HUES48 (cell line): ENCODE results near the gene BCAS3.

Source experiments
- H3K27ac ChIP-seq: one replicate; pipeline ENCODE4 v1.7.0; 2013; ENCODE audit warnings: low read depth, low read length, inconsistent platforms
- H3K27me3 ChIP-seq: 2 replicates; pipeline ENCODE4 v1.6.1; 2013; ENCODE audit warnings: mild to moderate bottlenecking, low read length; ENCODE audit not compliant: control insufficient read depth, insufficient read depth
- H3K36me3 ChIP-seq: 2 replicates; pipeline ENCODE4 v1.6.1; 2013; ENCODE audit warnings: low read length; ENCODE audit not compliant: control insufficient read depth, insufficient read depth
- H3K4me1 ChIP-seq: 2 replicates; pipeline ENCODE4 v1.6.1; 2013; ENCODE audit warnings: mild to moderate bottlenecking, low read length; ENCODE audit not compliant: control insufficient read depth, insufficient read depth
- H3K4me3 ChIP-seq: 2 replicates; pipeline ENCODE4 v1.5.1; 2013; ENCODE audit warnings: mild to moderate bottlenecking, low read depth, low read length
- H3K9ac ChIP-seq: 2 replicates; pipeline ENCODE4 v1.6.1; 2013; ENCODE audit warnings: mild to moderate bottlenecking, low read depth, low read length, moderate library complexity
- H3K9me3 ChIP-seq: 2 replicates; pipeline ENCODE4 v1.6.1; 2013; ENCODE audit warnings: low read length; ENCODE audit not compliant: control insufficient read depth, insufficient read depth

BCAS3 gene

DNA sequence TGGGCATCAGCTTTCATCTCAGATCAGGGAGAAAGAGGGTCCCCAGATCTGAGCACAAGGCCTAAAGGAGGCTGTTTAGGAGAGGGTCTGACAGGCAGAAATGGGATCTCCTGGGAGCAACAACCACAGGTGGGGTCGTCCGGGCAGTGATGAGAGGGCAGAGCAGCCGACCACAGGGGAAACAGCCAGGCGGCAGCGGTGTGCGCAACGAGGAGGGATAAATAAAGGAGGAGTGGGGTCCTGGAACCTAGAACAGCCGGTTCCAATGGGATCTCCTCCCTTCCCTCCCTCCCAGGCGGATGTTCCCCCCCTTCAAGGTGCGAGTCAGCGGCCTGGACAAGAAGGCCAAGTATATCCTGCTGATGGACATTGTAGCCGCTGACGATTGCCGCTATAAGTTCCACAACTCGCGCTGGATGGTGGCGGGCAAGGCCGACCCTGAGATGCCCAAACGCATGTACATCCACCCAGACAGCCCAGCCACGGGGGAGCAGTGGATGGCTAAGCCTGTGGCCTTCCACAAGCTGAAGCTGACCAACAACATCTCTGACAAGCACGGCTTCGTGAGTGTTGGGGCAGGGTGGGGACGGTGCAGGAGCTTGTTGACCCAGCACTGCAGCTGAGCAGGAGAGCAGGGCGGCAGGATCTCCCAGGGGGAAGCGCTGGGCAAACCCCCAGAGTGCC is 723.9 kb downstream of the BCAS3 start:
- peaks cover 100% of the 10 kb centered on the region for H3K27me3 ChIP-seq
- H3K36me3 ChIP-seq, result no peaks in the 10 kb centered on the region
- no peaks in the 10 kb centered on the region for H3K9me3 ChIP-seq
- no peak overlapping the region for H3K27ac ChIP-seq
- H3K4me1 ChIP-seq, result peaks cover 11% of the 10 kb centered on the region; the same call in 1 of the 2 replicates
- H3K4me3 ChIP-seq, result no peak overlapping the region; the same call in 1 of the 2 replicates
- H3K9ac ChIP-seq, result no peak overlapping the region

DNA sequence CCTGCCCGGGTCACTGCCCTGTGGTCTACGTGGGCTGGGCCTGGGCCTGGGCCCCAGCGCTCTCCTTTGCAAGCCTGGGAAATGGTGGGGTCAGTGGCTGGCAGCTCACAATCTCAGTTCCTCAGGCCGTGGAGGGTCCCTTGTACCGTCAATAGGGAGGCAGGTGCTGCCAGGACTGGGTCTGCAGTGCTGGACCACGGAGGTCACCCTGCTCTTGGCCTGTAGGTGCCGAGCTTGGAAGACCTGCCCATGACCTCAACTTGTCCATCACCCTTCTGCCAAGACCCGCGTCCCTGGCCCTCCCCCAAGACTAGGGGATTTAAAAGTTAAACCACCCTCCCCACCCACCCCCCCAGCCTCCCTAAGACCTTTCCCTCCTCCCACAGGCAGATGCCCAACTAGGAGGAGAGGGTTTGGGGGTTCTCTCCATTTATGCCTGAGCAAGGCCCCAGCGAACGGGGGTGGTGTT is 724.5 kb downstream of the BCAS3 start:
- Histone ChIP-seq H3K27ac (no peak overlapping the region), H3K27me3 (peaks cover 100% of the 10 kb centered on the region), H3K9me3 (no peaks in the 10 kb centered on the region), H3K36me3 (no peaks in the 10 kb centered on the region), H3K4me3 (no peak overlapping the region; the same call in 1 of the 2 replicates), H3K4me1 (peaks cover 11% of the 10 kb centered on the region; the same call in 1 of the 2 replicates), H3K9ac (no peak overlapping the region)

DNA sequence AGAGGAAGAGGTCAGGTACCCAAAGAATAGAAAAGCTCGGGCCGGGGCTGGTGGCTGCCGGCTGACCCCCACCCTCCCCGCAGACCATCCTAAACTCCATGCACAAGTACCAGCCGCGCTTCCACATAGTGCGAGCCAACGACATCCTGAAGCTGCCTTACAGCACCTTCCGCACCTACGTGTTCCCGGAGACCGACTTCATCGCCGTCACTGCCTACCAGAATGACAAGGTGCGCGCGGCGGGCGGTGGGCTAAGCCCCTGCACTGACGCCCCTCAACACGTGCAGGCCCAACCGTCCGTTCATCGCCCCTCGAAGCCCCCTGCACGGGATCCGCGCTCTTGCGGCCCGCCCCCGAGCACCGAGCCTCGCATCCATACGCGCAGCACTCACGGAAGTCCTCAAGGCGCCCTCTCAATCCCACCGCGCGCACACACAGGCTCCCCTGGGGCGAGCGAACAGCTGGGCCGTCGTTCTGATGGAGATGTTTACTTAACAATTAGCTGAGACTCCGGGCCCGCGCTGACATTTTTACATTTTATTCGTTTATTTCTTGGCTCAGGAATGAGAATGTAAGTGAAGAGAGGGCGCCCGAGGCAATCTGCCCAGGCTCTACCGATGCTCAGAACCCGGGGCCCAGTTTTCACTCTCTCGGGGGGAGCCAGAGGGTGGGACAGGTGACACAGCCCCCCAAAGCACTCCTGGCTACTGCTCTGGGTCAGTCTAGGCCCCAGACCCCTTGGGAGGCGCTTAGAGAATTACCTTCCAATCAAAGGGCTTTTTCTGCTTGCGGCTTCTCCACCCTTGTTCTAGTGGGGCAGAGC is 725.5 kb downstream of the BCAS3 start:
- Histone ChIP-seq H3K9ac (no peak overlapping the region), H3K4me3 (no peak overlapping the region), H3K27ac (no peak overlapping the region), H3K36me3 (no peaks in the 10 kb centered on the region), H3K27me3 (peaks cover 100% of the 10 kb centered on the region), H3K4me1 (peaks cover 3% of the 10 kb centered on the region; the same call in 1 of the 2 replicates), H3K9me3 (no peaks in the 10 kb centered on the region)

DNA sequence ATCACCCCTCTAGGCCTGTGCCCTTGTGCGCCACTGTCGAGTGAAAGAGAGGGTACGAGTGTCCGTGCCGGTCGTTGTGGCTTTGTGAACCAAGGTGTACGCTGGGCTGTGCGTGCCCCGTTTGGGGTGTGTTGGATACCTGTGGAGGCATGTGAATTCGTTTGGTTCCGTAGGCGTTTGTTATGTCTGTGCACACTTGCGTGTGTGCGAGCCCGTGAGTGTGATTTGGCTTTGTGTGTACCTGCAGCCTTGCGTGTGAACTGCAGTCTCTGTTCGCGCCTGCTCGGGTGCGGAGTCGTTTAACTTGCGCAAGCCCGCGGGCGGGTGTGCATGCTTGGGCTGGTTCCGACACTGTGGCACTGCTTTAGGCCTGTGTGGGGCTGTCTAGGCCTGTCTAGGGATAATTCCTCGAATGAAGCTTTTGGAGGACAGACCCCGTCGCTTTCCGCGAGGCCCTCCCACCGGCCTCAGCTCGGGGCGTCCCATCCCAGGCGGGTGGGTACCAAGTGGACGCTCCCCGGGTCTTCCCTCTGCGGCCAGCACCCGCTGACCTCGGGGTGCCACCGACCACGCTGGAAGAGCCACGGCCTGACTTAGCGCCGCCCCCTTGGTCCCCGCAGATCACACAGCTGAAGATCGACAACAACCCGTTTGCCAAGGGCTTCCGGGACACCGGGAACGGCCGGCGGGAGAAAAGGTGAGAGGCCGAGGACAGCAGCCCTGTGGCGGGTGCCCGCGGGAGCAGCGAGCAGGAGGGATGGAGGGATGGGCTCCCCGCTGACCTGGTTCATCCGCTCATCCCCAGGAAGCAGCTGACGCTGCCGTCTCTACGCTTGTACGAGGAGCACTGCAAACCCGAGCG is 726.4 kb downstream of the BCAS3 start:
- H3K27ac ChIP-seq, result no peak overlapping the region
- peaks cover 3% of the 10 kb centered on the region; the same call in 1 of the 2 replicates for H3K4me1 ChIP-seq
- no peaks in the 10 kb centered on the region for H3K9me3 ChIP-seq
- H3K36me3 ChIP-seq, result no peaks in the 10 kb centered on the region
- H3K4me3 ChIP-seq, result peak overlapping the region; percentile 11; the same call in 1 of the 2 replicates
- peaks cover 100% of the 10 kb centered on the region for H3K27me3 ChIP-seq
- H3K9ac ChIP-seq, result no peak overlapping the region

DNA sequence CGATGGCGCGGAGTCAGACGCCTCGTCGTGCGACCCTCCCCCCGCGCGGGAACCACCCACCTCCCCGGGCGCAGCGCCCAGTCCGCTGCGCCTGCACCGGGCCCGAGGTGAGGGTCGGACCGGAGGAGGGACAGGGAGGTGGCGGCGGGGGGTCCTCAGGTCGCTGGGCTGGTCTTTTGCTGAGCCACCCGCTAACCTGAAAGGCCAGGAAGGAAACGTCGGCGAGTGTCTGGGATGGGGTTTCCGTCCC is 726.9 kb downstream of the BCAS3 start:
- peak overlapping the region; percentile 11; the same call in 1 of the 2 replicates for H3K4me3 ChIP-seq

DNA sequence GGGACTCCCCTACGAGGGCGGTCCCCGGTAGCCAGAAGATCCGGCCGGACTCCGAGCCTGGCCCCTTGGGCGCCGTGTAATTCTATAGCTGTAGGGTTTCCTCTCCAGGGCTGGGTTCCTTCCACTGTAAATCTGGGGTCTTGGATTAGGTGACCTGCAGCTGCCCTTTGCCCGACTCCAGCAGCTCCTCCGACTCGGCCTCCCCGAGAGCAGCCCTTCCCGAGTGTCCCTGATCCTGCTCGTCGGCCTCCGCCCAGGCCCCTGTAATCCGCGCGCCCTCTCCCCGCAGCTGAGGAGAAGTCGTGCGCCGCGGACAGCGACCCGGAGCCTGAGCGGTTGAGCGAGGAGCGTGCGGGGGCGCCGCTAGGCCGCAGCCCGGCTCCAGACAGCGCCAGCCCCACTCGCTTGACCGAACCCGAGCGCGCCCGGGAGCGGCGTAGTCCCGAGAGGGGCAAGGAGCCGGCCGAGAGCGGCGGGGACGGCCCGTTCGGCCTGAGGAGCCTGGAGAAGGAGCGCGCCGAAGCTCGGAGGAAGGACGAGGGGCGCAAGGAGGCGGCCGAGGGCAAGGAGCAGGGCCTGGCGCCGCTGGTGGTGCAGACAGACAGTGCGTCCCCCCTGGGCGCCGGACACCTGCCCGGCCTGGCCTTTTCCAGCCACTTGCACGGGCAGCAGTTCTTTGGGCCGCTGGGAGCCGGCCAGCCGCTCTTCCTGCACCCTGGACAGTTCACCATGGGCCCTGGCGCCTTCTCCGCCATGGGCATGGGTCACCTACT is 727.4 kb downstream of the BCAS3 start:
- Histone ChIP-seq H3K4me3 (peak overlapping the region; percentile 39; the same call in 1 of the 2 replicates), H3K27me3 (peaks cover 100% of the 10 kb centered on the region), H3K27ac (no peak overlapping the region), H3K4me1 (peaks cover 3% of the 10 kb centered on the region; the same call in 1 of the 2 replicates), H3K36me3 (no peaks in the 10 kb centered on the region), H3K9ac (no peak overlapping the region), H3K9me3 (no peaks in the 10 kb centered on the region)

More for the DNA sequence above, 726.9 kb downstream of the BCAS3 start:
- no peaks in the 10 kb centered on the region for H3K36me3 ChIP-seq
- no peaks in the 10 kb centered on the region for H3K9me3 ChIP-seq
- peaks cover 3% of the 10 kb centered on the region; the same call in 1 of the 2 replicates for H3K4me1 ChIP-seq
- no peak overlapping the region for H3K9ac ChIP-seq
- H3K27ac ChIP-seq, result no peak overlapping the region
- peaks cover 100% of the 10 kb centered on the region for H3K27me3 ChIP-seq

DNA sequence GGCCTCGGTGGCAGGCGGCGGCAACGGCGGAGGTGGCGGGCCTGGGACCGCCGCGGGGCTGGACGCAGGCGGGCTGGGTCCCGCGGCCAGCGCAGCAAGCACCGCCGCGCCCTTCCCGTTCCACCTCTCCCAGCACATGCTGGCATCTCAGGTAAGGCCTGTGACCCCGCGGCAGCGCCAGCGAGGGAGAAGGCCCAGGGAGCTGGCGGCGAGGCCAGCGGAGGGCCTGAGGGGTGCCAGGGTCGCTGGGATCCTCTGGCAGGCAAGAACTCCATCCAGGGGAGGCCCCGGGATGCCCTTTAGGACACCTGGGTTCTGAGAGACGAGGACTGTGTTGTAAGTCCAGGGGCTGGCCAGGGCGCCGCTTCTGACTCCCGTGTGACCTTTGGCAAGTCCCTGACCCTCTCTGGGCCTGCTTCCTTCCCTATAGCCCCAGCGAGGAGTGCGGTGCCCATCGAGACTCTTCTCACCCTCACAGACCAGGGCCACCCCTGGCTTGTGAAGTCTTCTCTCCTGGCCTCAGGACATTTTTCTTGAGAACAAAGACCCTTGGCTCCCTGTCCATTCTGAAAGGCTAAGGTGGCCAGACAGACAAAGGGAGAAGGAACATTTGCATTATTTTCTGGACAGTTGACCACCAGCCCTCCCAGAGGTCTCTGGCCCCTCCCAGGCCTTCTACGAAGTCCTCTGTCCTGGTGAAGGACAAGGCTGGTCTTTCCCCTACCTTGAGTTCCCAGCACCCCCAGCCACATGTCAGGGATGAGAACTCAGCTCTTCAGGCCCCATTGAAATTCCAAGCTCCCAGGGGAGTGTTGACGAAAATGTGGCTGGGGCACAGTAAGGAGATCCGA is 728.3 kb downstream of the BCAS3 start:
- Histone ChIP-seq H3K4me1 (peaks cover 7% of the 10 kb centered on the region; the same call in 1 of the 2 replicates), H3K9ac (no peak overlapping the region), H3K9me3 (no peaks in the 10 kb centered on the region), H3K27ac (no peak overlapping the region), H3K36me3 (no peaks in the 10 kb centered on the region), H3K4me3 (no peak overlapping the region), H3K27me3 (peaks cover 100% of the 10 kb centered on the region)

DNA sequence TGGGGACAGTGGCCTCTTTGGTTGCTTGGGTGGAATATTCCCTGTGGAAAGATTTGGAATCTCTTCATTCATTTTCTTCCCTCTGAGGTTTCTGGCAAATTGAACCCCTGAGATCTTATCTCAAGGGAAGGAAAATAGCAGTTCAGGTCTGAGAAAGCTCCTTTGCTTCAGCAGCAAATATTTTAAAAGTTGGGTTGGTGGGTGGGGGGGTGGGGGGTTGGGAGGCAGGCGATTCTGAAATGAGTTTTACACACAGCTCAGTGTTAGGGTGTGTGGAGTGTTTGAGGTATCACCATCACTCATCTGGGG is 728.8 kb downstream of the BCAS3 start:
- Histone ChIP-seq H3K4me1 (peaks cover 7% of the 10 kb centered on the region; the same call in 1 of the 2 replicates), H3K27ac (no peak overlapping the region), H3K9ac (no peak overlapping the region), H3K27me3 (peaks cover 100% of the 10 kb centered on the region), H3K9me3 (no peaks in the 10 kb centered on the region), H3K36me3 (no peaks in the 10 kb centered on the region), H3K4me3 (no peak overlapping the region)

DNA sequence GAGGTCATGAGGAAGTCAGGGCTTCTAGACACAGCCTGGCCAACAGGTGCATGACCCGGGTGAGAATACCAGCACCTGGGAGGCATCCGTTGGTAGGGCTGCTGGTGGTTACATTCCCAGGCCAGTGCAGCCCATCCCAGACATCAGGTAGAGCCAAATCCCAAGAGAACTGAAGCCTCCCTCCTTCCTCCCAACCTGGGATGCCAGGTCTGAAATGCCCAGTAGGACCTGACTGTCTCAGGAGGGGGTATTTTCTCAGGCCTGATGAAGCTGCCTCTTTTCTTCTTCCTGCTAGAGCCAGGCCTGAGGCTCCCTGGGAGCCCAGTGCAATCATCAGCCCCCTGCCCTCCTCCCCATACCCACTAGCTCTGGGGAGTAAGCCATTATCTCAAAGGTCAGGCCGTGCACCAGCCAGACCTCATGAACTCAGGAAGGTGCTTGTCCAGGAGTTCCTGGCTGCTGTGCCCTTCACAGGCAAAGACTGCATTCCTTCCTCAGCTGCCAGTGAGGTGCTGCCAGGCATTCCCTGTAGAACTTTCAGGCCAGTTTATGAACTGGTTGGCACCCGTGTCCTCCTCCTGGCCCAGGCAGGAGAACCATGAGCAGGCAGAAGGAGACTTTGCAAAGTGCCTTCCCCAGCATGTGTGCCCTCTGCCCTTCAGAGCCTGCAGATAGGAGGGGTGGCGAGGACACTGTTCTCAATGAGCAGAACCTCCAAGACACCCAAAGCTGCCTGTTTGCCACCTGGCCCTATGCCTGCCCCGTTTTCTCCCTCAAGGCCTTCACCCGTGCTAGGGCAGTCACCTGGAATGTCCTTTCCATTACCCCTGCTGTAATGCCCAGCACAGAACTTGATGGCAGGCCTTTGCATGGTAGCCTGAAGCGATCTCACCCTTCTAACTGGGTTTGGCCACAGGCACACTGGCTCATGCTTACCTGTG is 729.6 kb downstream of the BCAS3 start:
- Histone ChIP-seq H3K27me3 (peaks cover 100% of the 10 kb centered on the region), H3K4me3 (no peak overlapping the region), H3K4me1 (peaks cover 7% of the 10 kb centered on the region; the same call in 1 of the 2 replicates), H3K27ac (no peak overlapping the region), H3K9ac (no peak overlapping the region), H3K9me3 (no peaks in the 10 kb centered on the region), H3K36me3 (no peaks in the 10 kb centered on the region)
